Lower leg skin (tissue), 3 donors: Measurements from ENCODE around the gene S1PR3.

Source experiments
- CTCF ChIP-seq, 3 donors: fragments of 450-650 bp; IDR thresholded peaks; one replicate each; pipeline ENCODE4 v1.5.1; 2016; ENCODE audit warnings: antibody characterized with exemption in 3 of 3, mild to moderate bottlenecking in 3 of 3, moderate library complexity in 2 of 3
- POLR2A ChIP-seq, 2 donors: fragments of 450-650 bp; IDR thresholded peaks; one replicate each; pipeline ENCODE4 v1.6.1; 2016 to 2017; ENCODE audit warnings: antibody characterized with exemption in 2 of 2, mild to moderate bottlenecking in 1 of 2, moderate library complexity in 1 of 2

- TF ChIP-seq POLR2A (IDR thresholded peaks at IDR 0.05) (no peak), CTCF (IDR thresholded peaks at IDR 0.05) (no peak)
These were observed 24.1 kb downstream of the S1PR3 start for GRCh38 chr9:89015336-89015735.
